Stimulated activated CD8-positive, alpha-beta memory T cell treated with anti-CD3 and anti-CD28 coated beads, Interleukin-7, amount 100 ng/mL, for 4 hours (primary cell): ENCODE results near the gene OPRL1.

Source experiments
- DNase-seq, 2 donors: peaks; one replicate each; pipeline ENCODE4 v3.0.0-alpha.2; 2020; ENCODE audit warnings: low read depth in 2 of 2

OPRL1 gene

GRCh38 chr20:64080013-64080812, at the start of gene OPRL1:
Gene OPRL1 (plus strand): TSS chr20:64080082. CDS start chr20:64092721, 12,639 bp downstream.
- no peak for DNase-seq

GRCh38 chr20:64030371-64031134, 49.3 kb upstream of the OPRL1 start:
- no peak for DNase-seq

- no peak for DNase-seq
Observed at GRCh38 chr20:64031822-64032314, 48.0 kb upstream of the OPRL1 start.

- DNase-seq: no peak
Observed at GRCh38 chr20:64032706-64033624, 46.9 kb upstream of the OPRL1 start.

GRCh38 chr20:64033981-64034493, 45.8 kb upstream of the OPRL1 start:
- no peak for DNase-seq

GRCh38 chr20:64035066-64035932, 44.6 kb upstream of the OPRL1 start:
- peak in 1 of 2 donors; percentile 21 for DNase-seq

- no peak for DNase-seq
Observed at GRCh38 chr20:64035933-64036345, 43.9 kb upstream of the OPRL1 start, which contains the start of gene C20orf204. Gene C20orf204 (plus strand): TSS chr20:64036182. CDS start chr20:64036324, 142 bp downstream.

- DNase-seq: no peak
Observed at GRCh38 chr20:64036346-64037198, 43.3 kb upstream of the OPRL1 start.

- no peak for DNase-seq
Observed at GRCh38 chr20:64037199-64037497, 42.7 kb upstream of the OPRL1 start.

- no peak for DNase-seq
Observed at GRCh38 chr20:64037498-64038213, 42.2 kb upstream of the OPRL1 start.

- DNase-seq: no peak
Observed at GRCh38 chr20:64038224-64038564, 41.7 kb upstream of the OPRL1 start.

GRCh38 chr20:64038565-64039292, 41.2 kb upstream of the OPRL1 start:
- peak; percentile 14 to 72 for DNase-seq

- DNase-seq: no peak
Observed at GRCh38 chr20:64039293-64040160, 40.4 kb upstream of the OPRL1 start.

GRCh38 chr20:64040231-64041039, 39.4 kb upstream of the OPRL1 start:
- no peak for DNase-seq

- DNase-seq: no peak
Observed at GRCh38 chr20:64041040-64041780, 38.7 kb upstream of the OPRL1 start.

- no peak for DNase-seq
Observed at GRCh38 chr20:64041781-64042053, 38.2 kb upstream of the OPRL1 start.
